CD14-positive monocyte (primary cell): ENCODE results near the gene MRNIP. TPM values are rescaled to one million over a fixed set of nuclear protein-coding genes. Genes with fewer than 3 reads are reported as not detected.

Source experiments
- DNase-seq, 3 donors: peaks; one replicate each; pipeline ENCODE4 v3.0.0-alpha.2; 2011 to 2022
- H2AFZ ChIP-seq: 2 replicates; pipeline ENCODE4 v1.6.0; 2012; ENCODE audit warnings: mild to moderate bottlenecking, low read depth, low read length, inconsistent platforms; ENCODE audit not compliant: insufficient read depth, poor library complexity, severe bottlenecking
- H3K27ac ChIP-seq, 2 donors: 1 replicate in 1 of 2; 2 replicates in 1 of 2; pipeline ENCODE4 v1.5.1; 2012 to 2013; ENCODE audit warnings: low read length in 2 of 2, control low read depth in 1 of 2, inconsistent platforms in 1 of 2, low read depth in 1 of 2, mild to moderate bottlenecking in 1 of 2
- H3K27me3 ChIP-seq, 2 donors: one replicate each; pipeline versions ENCODE4 v1.6.0 to v1.6.1; 2011 to 2013; ENCODE audit warnings: low read length in 2 of 2; ENCODE audit not compliant: control insufficient read depth in 2 of 2, insufficient read depth in 2 of 2
- H3K36me3 ChIP-seq, 2 donors: replicated peaks in 1 of 2; 1 replicate in 1 of 2; 2 replicates in 1 of 2; pipeline versions ENCODE4 v1.5.1 to v1.6.1; 2012 to 2013; ENCODE audit warnings: low read length in 2 of 2, control low read depth in 1 of 2, inconsistent platforms in 1 of 2, mild to moderate bottlenecking in 1 of 2; ENCODE audit not compliant: insufficient read depth in 2 of 2, control insufficient read depth in 1 of 2
- H3K4me1 ChIP-seq, 2 donors: 1 replicate in 1 of 2; 2 replicates in 1 of 2; pipeline versions ENCODE4 v1.5.1 to v1.6.1; 2012 to 2013; ENCODE audit warnings: low read length in 2 of 2, control low read depth in 1 of 2, inconsistent platforms in 1 of 2, mild to moderate bottlenecking in 1 of 2, moderate library complexity in 1 of 2; ENCODE audit not compliant: insufficient read depth in 2 of 2, control insufficient read depth in 1 of 2
- H3K4me2 ChIP-seq: replicated peaks from 2 replicates; pipeline ENCODE3; 2012; ENCODE audit warnings: low read length, moderate library complexity, mild to moderate bottlenecking; ENCODE audit not compliant: poor library complexity, severe bottlenecking; ENCODE audit errors: extremely low read depth
- H3K4me3 ChIP-seq, 3 experiments: fragments of 200-600 bp in 1 of 3; sonication (generic) in 1 of 3; replicated peaks in 1 of 3; 1 replicate in 2 of 3; 2 replicates in 1 of 3; pipeline ENCODE4 v1.5.1; 2011 to 2013; ENCODE audit warnings: low read length in 3 of 3, mild to moderate bottlenecking in 3 of 3, control low read depth in 2 of 3, low read depth in 2 of 3, inconsistent platforms in 1 of 3, moderate library complexity in 1 of 3
- H3K79me2 ChIP-seq: 2 replicates; pipeline ENCODE4 v1.6.0; 2012; ENCODE audit warnings: mild to moderate bottlenecking, control low read depth, inconsistent platforms, low read length, moderate library complexity; ENCODE audit not compliant: insufficient read depth
- H3K9ac ChIP-seq: 2 replicates; pipeline ENCODE4 v1.6.0; 2017; ENCODE audit warnings: low read length, mild to moderate bottlenecking; ENCODE audit not compliant: insufficient read depth, poor library complexity, severe bottlenecking
- H3K9me3 ChIP-seq, 2 donors: replicated peaks in 1 of 2; 1 replicate in 1 of 2; 2 replicates in 1 of 2; pipeline versions ENCODE4 v1.5.1 to v1.6.1; 2012 to 2013; ENCODE audit warnings: low read length in 2 of 2, control low read depth in 1 of 2; ENCODE audit not compliant: control insufficient read depth in 1 of 2, insufficient read depth in 1 of 2
- H4K20me1 ChIP-seq: 2 replicates; pipeline ENCODE4 v1.6.0; 2012; ENCODE audit warnings: mild to moderate bottlenecking, low read length, control low read depth, moderate library complexity; ENCODE audit not compliant: insufficient read depth
- H3K27ac Mint-ChIP-seq, 7 donors: one replicate each; pipeline ENCODE4 v1.8.0; 2020; ENCODE audit warnings: mild to moderate bottlenecking in 7 of 7, mixed read lengths in 7 of 7, moderate library complexity in 6 of 7, inconsistent platforms in 2 of 7
- H3K27me3 Mint-ChIP-seq, 3 donors: one replicate each; pipeline ENCODE4 v1.8.0; 2021 to 2022; ENCODE audit warnings: low read depth in 3 of 3, mild to moderate bottlenecking in 3 of 3, mixed read lengths in 3 of 3, moderate library complexity in 3 of 3, inconsistent platforms in 1 of 3
- H3K36me3 Mint-ChIP-seq, 2 donors: one replicate each; pipeline ENCODE4 v1.8.0; 2020; ENCODE audit warnings: mixed read lengths in 2 of 2, inconsistent platforms in 1 of 2, mild to moderate bottlenecking in 1 of 2
- H3K4me1 Mint-ChIP-seq: one replicate; pipeline ENCODE4 v1.8.0; 2020; ENCODE audit warnings: mild to moderate bottlenecking, mixed read lengths
- H3K4me3 Mint-ChIP-seq, 2 donors: one replicate each; pipeline ENCODE4 v1.8.0; 2020; ENCODE audit warnings: mild to moderate bottlenecking in 2 of 2, mixed read lengths in 2 of 2, moderate library complexity in 1 of 2
- H3K9me3 Mint-ChIP-seq, 7 donors: one replicate each; pipeline ENCODE4 v1.8.0; 2020 to 2022; ENCODE audit warnings: mixed read lengths in 7 of 7, mild to moderate bottlenecking in 6 of 7, moderate library complexity in 6 of 7, inconsistent platforms in 2 of 7
- CTCF ChIP-seq: fragments of 200-600 bp; IDR thresholded peaks from one replicate; pipeline ENCODE4 v1.8.0; 2022; ENCODE audit warnings: antibody characterized with exemption, mild to moderate bottlenecking
- WGBS: methylation state at CpG from one replicate; pipeline ENCODE4 v1.1.5; 2013; ENCODE audit warnings: missing lambda C conversion rate; ENCODE audit not compliant: insufficient coverage; 5-methylcytosine and 5-hydroxymethylcytosine counted together
- intact Hi-C, 2 donors: fragments of 100-400 bp; cut with micrococcal nuclease; formaldehyde crosslinking; loops; one replicate each; pipeline versions ENCODE4 v1.15.0 to v1.15.1; 2023
- polyA plus RNA-seq, 3 donors: library from polyadenylated mRNA; depleted of rRNA in 1 of 3; unstranded in 2 of 3; stranded (reverse) in 1 of 3; fragments of 300-500 nt in 2 of 3; fragments of >200 nt in 1 of 3; fragmentation: Illumina TruSeq in 2 of 3; gene quantifications; 1 replicate in 2 of 3; 2 replicates in 1 of 3; pipeline ENCODE4 v1.2.3, GENCODE V29; 2012 to 2021

Gene MRNIP
- polyA plus RNA-seq, 3 donors: 1.2 to 23.0 (median 1.4) TPM

GRCh38 chr5:179907556-179908324 is 49.1 kb upstream of the MRNIP start, which contains the start of gene TBC1D9B:
Gene TBC1D9B, minus strand, starts transcription at chr5:179907897. Its CDS starts 76 bp downstream, at chr5:179907821.
- Mint-ChIP-seq H3K27ac (peak within 1 kb of the TSS; percentile 85 to 96 (median 90)), H3K9me3 (no peaks in the 10 kb centered on the region), H3K4me3 (peak within 1 kb of the TSS; percentile 91 to 95), H3K36me3 (peaks cover 24 to 28% of the 10 kb centered on the region in 2 donors), H3K4me1 (peaks cover 39% of the 10 kb centered on the region), H3K27me3 (no peaks in the 10 kb centered on the region)
- intact Hi-C loops: loop anchor here (5.0 to 10.0 kb wide), 2 partner anchors 63 to 105 kb away; no protein-coding TSS in a partner anchor
- DNase-seq: peak; percentile 57 to 77 (median 73)
- peaks cover 27% of the 10 kb centered on the region for H4K20me1 ChIP-seq
- no peaks in the 10 kb centered on the region for H3K9me3 ChIP-seq
- H3K4me1 ChIP-seq: peaks cover 29 to 44% of the 10 kb centered on the region in 2 donors
- no peak for TF ChIP-seq CTCF
- peak within 1 kb of the TSS; percentile 68 to 86 for H3K27ac ChIP-seq
- H3K79me2 ChIP-seq: peaks cover 37% of the 10 kb centered on the region
- peak within 1 kb of the TSS; percentile 81 for H2AFZ ChIP-seq
- peak within 1 kb of the TSS; percentile 42 to 80 (median 56) for H3K4me3 ChIP-seq
- H3K27me3 ChIP-seq: no peaks in the 10 kb centered on the region
- H3K9ac ChIP-seq: peak within 1 kb of the TSS; percentile 76
- peak within 1 kb of the TSS; percentile 87 for H3K4me2 ChIP-seq
- WGBS: under 1% methylated on average over 100 of the region's 105 CpGs
- H3K36me3 ChIP-seq: peaks cover 17 to 22% of the 10 kb centered on the region in 2 donors

GRCh38 chr5:179906795-179907555 is 48.4 kb upstream of the MRNIP start:
- Mint-ChIP-seq H3K4me1 (peaks cover 37% of the 10 kb centered on the region), H3K27me3 (no peaks in the 10 kb centered on the region), H3K4me3 (peak overlapping the region; percentile 91 to 95), H3K36me3 (peaks cover 29 to 34% of the 10 kb centered on the region in 2 donors), H3K9me3 (no peaks in the 10 kb centered on the region), H3K27ac (peak overlapping the region; percentile 75 to 87 (median 81))
- Histone ChIP-seq H3K4me1 (peaks cover 29 to 39% of the 10 kb centered on the region in 2 donors), H2AFZ (peak overlapping the region; percentile 71), H3K4me2 (peak overlapping the region; percentile 87), H3K9me3 (no peaks in the 10 kb centered on the region), H3K9ac (peak overlapping the region; percentile 76), H3K27me3 (no peaks in the 10 kb centered on the region), H3K36me3 (peaks cover 24 to 29% of the 10 kb centered on the region in 2 donors), H3K27ac (peak overlapping the region; percentile 17 to 80), H3K4me3 (peak overlapping the region; percentile 39 to 80 (median 56)), H4K20me1 (peaks cover 34% of the 10 kb centered on the region), H3K79me2 (peaks cover 45% of the 10 kb centered on the region)
- TF ChIP-seq CTCF: no peak
- DNase-seq: peak in 1 of 3 donors; percentile 17
- 20% methylated on average over 39 of the region's 50 CpGs for WGBS
- intact Hi-C loops: loop anchor here (5.0 to 10.0 kb wide), 2 partner anchors 62 to 105 kb away; no protein-coding TSS in a partner anchor
